HG03432 (cell line): ENCODE measurements around the gene RFXAP.

Experiments used
- ATAC-seq: cut with Tn5 transposase; IDR thresholded peaks from one replicate; pipeline ENCODE4 v1.9.1; 2021; ENCODE audit warnings: mild to moderate bottlenecking, moderate library complexity; ENCODE audit not compliant: unreplicated experiment

RFXAP gene

DNA sequence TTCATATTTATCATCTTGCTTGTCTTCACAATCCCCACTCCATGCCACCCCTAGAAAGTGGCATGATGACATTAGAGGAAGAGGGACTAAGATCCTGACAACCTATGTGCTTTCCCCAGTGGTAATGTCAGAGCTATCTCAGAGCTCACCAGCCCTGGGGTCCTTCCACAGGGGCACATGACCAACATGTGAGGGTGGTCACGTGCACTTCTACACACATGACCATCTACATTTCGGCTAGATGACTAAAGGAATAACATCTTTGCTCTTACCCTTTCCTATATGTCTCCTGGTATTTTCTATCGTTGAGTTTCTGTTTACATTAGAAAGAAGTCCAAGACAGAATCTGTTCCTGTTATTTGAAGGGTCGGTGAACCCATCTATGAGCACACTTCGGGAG is 46.2 kb downstream of the RFXAP start:
- no peak for ATAC-seq

DNA sequence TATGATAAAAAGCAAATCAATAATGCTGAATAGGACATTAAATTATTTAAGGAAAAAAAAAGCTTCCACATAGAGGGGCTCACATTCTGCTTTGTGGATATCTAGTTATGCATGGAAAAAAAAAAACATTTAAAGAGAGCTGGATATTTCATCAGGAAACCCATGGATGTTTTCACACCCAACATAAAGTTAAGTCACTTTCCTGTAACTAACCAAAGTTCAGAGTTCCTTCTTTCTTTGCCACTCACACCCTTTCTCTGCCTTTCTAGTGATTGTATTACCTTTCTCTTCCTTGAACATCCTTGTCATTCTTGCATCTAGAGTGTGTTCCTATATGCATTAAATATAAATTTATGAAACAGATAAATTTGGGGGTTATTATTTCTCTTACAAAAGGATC is 47.2 kb downstream of the RFXAP start:
- ATAC-seq = no peak

DNA sequence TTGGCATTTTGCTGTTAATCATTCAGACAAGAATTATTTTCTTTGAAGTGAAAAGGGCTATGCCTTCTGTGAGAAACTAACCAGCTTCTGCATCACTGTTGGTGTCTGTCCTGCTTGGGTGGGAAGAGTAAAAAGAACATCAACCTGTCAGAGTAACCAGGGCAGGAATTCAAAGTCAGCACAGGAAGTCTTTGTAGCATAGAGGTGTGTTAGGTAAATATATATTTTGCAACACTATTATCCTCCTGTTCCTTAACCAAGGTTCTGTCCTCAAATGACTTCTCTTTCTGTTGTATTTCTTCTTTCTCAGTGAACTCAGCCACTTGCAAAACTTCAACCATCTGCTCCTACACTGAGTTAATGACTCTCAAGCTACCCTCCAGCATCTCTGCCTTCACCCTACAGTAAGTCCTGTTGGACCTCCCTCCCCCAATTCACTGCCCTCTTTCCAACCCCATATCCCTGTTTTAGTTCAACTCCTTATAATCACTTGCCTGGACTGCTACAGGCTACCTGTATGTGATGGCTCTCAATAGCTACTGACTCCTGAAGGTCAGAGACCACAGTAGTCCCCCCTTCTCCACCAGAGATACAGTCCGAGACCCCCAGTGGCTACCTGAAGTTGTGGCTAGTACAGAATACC is 51.1 kb downstream of the RFXAP start:
- no peak for ATAC-seq

DNA sequence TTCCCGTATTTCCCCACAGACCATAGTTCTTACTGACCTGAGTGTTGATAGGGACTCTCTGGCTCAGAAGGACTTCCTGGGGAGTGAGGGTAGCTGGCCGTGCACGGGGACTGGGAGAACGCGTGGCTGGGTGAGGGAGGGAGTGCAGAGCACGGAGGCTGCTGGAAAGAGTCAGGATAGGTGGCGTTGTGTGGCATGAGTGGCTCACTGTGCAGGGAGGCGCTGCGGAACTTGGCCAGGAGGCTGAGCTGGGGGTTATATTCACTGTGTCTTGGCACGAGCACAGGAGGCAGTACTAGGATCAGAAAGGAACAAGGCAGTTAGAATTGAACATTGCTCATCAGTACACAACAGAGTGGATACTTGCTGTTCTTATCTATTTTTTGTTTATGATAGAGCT is 53.6 kb downstream of the RFXAP start:
- ATAC-seq = no peak

DNA sequence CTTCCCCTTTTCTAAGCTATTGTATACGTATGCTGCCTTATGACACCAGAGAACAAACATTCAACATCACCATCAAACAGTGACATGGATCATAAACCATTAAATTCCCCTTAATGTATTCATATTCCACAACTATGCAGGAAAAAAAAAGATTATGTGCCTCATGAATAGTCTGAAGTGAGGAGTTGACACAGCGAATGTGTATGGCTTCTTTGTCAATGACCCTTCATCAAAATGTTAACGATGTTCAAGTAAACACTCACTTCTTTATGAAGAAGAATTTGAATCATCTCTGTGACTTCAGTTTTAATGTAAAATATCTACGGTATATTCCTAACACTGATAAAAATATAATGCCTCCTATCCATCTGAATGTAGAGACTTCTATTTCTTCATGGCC is 56.4 kb downstream of the RFXAP start:
- no peak for ATAC-seq

DNA sequence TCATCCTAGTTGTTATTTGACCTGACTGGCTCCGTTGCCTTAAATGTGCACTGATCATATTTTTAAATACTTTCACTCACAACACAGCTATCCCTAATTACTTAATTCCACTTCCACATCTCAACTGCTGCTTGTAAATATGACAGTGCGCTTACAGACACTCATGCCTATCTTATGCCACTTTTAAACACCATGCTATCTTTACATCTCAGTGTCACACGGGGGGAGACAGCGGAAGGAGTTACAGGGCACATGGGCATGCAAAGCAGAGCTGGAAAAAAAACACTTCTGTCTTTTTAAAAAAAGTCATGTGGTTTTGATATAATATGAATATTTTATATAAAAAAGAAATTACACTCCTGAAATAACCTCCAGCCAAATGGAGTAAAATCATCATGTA is 56.9 kb downstream of the RFXAP start:
- ATAC-seq = no peak
